ENCODE data around the gene TGFB2.

GRCh38 chr1:218479436-218480115 lies 134.4 kb downstream of the TGFB2 start:
- TF ChIP-seq CTCF (conservative IDR thresholded peaks at IDR 0.05) (no peak), ZFX (IDR thresholded peaks at IDR 0.05) (no peak)
